ENCODE measurements around the gene TP53I13.
A peak's percentile ranks its signal among the peaks of the same experiment; 100 is the strongest.

The TP53I13 gene

GRCh38 chr17:29566473-29567303 lies 1.8 kb upstream of the TP53I13 start, which contains the start of gene ABHD15:
TSS of gene ABHD15 (minus strand) at chr17:29567037. CDS start at chr17:29566966, 71 bp downstream.
- Histone ChIP-seq H3K4me1 (ENCODE audit: control insufficient read depth in 2 of 2, insufficient read depth in 1 of 2, low read depth in 1 of 2, low read length in 2 of 2) (peaks cover 7 to 11% of the 10 kb centered on the region in 2 donors), H3K9ac (ENCODE audit: low read depth, low read length, poor library complexity) (peak within 1 kb of the TSS; percentile 90), H3K23ac (ENCODE audit: low read depth, low read length, poor library complexity) (peak within 1 kb of the TSS; percentile 94), H2AK5ac (ENCODE audit: low read depth, low read length) (peak within 1 kb of the TSS; percentile 69), H3K36me3 (replicated peaks in 1 of 2; ENCODE audit: control insufficient read depth in 2 of 2, insufficient read depth in 2 of 2, low read length in 2 of 2) (peaks cover 4 to 27% of the 10 kb centered on the region in 2 donors), H3K18ac (ENCODE audit: low read length) (peak within 1 kb of the TSS; percentile 94), H3K27me3 (ENCODE audit: control insufficient read depth in 3 of 3, insufficient read depth in 3 of 3, low read depth in 1 of 3, low read length in 3 of 3) (peaks cover 0 to 29% (median 7%) of the 10 kb centered on the region in 3 experiments), H3K4me2 (ENCODE audit: insufficient read depth, low read length, poor library complexity, severe bottlenecking) (peak within 1 kb of the TSS; percentile 100), H2BK12ac (ENCODE audit: low read length) (no peak within 1 kb of the TSS), H3K4me3 (ENCODE audit: low read length in 2 of 2) (peak within 1 kb of the TSS; percentile 78 to 85), H4K8ac (ENCODE audit: low read depth, low read length) (no peak within 1 kb of the TSS), H2AFZ (ENCODE audit: low read length) (peak within 1 kb of the TSS; percentile 97), H2BK120ac (ENCODE audit: low read depth, low read length) (no peak within 1 kb of the TSS), H2BK15ac (ENCODE audit: low read length) (peak within 1 kb of the TSS; percentile 75), H3K4ac (ENCODE audit: low read length) (peak within 1 kb of the TSS; percentile 95), H3K9me3 (replicated peaks in 1 of 2; ENCODE audit: control insufficient read depth in 2 of 2, insufficient read depth in 1 of 2, low read depth in 1 of 2, low read length in 2 of 2) (no peaks in the 10 kb centered on the region), H3K14ac (ENCODE audit: low read length) (no peak within 1 kb of the TSS), H4K91ac (ENCODE audit: low read depth, low read length, poor library complexity) (no peak within 1 kb of the TSS), H2BK5ac (ENCODE audit: low read length) (peak within 1 kb of the TSS; percentile 54), H3K79me1 (ENCODE audit: low read depth, low read length) (peaks cover 5% of the 10 kb centered on the region), H3K27ac (replicated peaks; ENCODE audit: low read length) (peak within 1 kb of the TSS; percentile 88)
- peak; percentile 31 for DNase-seq (ENCODE audit: low spot score)
- WGBS, 2 donors (ENCODE audit: extremely low coverage in 2 of 2, insufficient read length in 2 of 2, insufficient replicate concordance in 1 of 2): no CpG with 5 or more reads among the region's 94 CpGs

- Histone ChIP-seq H2BK12ac (ENCODE audit: low read length) (no peak overlapping the region), H3K79me1 (ENCODE audit: low read depth, low read length) (peaks cover 6% of the 10 kb centered on the region), H4K91ac (ENCODE audit: low read depth, low read length, poor library complexity) (no peak overlapping the region), H3K18ac (ENCODE audit: low read length) (peak overlapping the region; percentile 87), H3K4me1 (ENCODE audit: control insufficient read depth in 2 of 2, insufficient read depth in 1 of 2, low read depth in 1 of 2, low read length in 2 of 2) (peaks cover 7 to 12% of the 10 kb centered on the region in 2 donors), H3K23ac (ENCODE audit: low read depth, low read length, poor library complexity) (peak overlapping the region; percentile 94), H3K27ac (replicated peaks; ENCODE audit: low read length) (no peak overlapping the region), H3K14ac (ENCODE audit: low read length) (no peak overlapping the region), H2BK5ac (ENCODE audit: low read length) (no peak overlapping the region), H2BK15ac (ENCODE audit: low read length) (no peak overlapping the region), H3K36me3 (replicated peaks in 1 of 2; ENCODE audit: control insufficient read depth in 2 of 2, insufficient read depth in 2 of 2, low read length in 2 of 2) (peaks cover 6 to 27% of the 10 kb centered on the region in 2 donors), H2BK120ac (ENCODE audit: low read depth, low read length) (no peak overlapping the region), H3K9ac (ENCODE audit: low read depth, low read length, poor library complexity) (peak overlapping the region; percentile 50), H3K27me3 (ENCODE audit: control insufficient read depth in 3 of 3, insufficient read depth in 3 of 3, low read depth in 1 of 3, low read length in 3 of 3) (peaks cover 0 to 29% (median 7%) of the 10 kb centered on the region in 3 experiments), H3K4me3 (ENCODE audit: low read length in 2 of 2) (peak overlapping the region; percentile 78 to 85), H3K4me2 (ENCODE audit: insufficient read depth, low read length, poor library complexity, severe bottlenecking) (peak overlapping the region; percentile 100), H3K9me3 (replicated peaks in 1 of 2; ENCODE audit: control insufficient read depth in 2 of 2, insufficient read depth in 1 of 2, low read depth in 1 of 2, low read length in 2 of 2) (no peaks in the 10 kb centered on the region), H4K8ac (ENCODE audit: low read depth, low read length) (no peak overlapping the region), H2AFZ (ENCODE audit: low read length) (peak overlapping the region; percentile 97), H2AK5ac (ENCODE audit: low read depth, low read length) (peak overlapping the region; percentile 65), H3K4ac (ENCODE audit: low read length) (no peak overlapping the region)
- WGBS, 2 donors (ENCODE audit: extremely low coverage in 2 of 2, insufficient read length in 2 of 2, insufficient replicate concordance in 1 of 2): no CpG with 5 or more reads among the region's 27 CpGs
- DNase-seq (ENCODE audit: low spot score): peak; percentile 55
Measured at GRCh38 chr17:29567304-29567553, 1.3 kb upstream of the TP53I13 start.

GRCh38 chr17:29567554-29568330 lies 759 bp upstream of the TP53I13 start:
- H2BK120ac ChIP-seq (ENCODE audit: low read depth, low read length): no peak overlapping the region
- H2BK5ac ChIP-seq (ENCODE audit: low read length): peak overlapping the region; percentile 54
- WGBS, 2 donors (ENCODE audit: extremely low coverage in 2 of 2, insufficient read length in 2 of 2, insufficient replicate concordance in 1 of 2): no CpG with 5 or more reads among the region's 63 CpGs
- H3K4ac ChIP-seq (ENCODE audit: low read length): no peak overlapping the region
- peaks cover 7 to 15% of the 10 kb centered on the region in 2 donors for H3K4me1 ChIP-seq (ENCODE audit: control insufficient read depth in 2 of 2, insufficient read depth in 1 of 2, low read depth in 1 of 2, low read length in 2 of 2)
- peak; percentile 64 for DNase-seq (ENCODE audit: low spot score)
- peak overlapping the region; percentile 100 for H3K4me2 ChIP-seq (ENCODE audit: insufficient read depth, low read length, poor library complexity, severe bottlenecking)
- peaks cover 6 to 26% of the 10 kb centered on the region in 2 donors for H3K36me3 ChIP-seq (replicated peaks in 1 of 2; ENCODE audit: control insufficient read depth in 2 of 2, insufficient read depth in 2 of 2, low read length in 2 of 2)
- H3K27ac ChIP-seq (replicated peaks; ENCODE audit: low read length): peak overlapping the region; percentile 88
- peak overlapping the region; percentile 84 for H3K9ac ChIP-seq (ENCODE audit: low read depth, low read length, poor library complexity)
- H3K18ac ChIP-seq (ENCODE audit: low read length): peak overlapping the region; percentile 91
- H3K9me3 ChIP-seq (replicated peaks in 1 of 2; ENCODE audit: control insufficient read depth in 2 of 2, insufficient read depth in 1 of 2, low read depth in 1 of 2, low read length in 2 of 2): no peaks in the 10 kb centered on the region
- peak overlapping the region; percentile 65 for H2AK5ac ChIP-seq (ENCODE audit: low read depth, low read length)
- peaks cover 6% of the 10 kb centered on the region for H3K79me1 ChIP-seq (ENCODE audit: low read depth, low read length)
- peak overlapping the region; percentile 94 for H3K23ac ChIP-seq (ENCODE audit: low read depth, low read length, poor library complexity)
- H2BK12ac ChIP-seq (ENCODE audit: low read length): no peak overlapping the region
- H2AFZ ChIP-seq (ENCODE audit: low read length): peak overlapping the region; percentile 97
- no peak overlapping the region for H3K14ac ChIP-seq (ENCODE audit: low read length)
- H4K91ac ChIP-seq (ENCODE audit: low read depth, low read length, poor library complexity): no peak overlapping the region
- H3K4me3 ChIP-seq (ENCODE audit: low read length in 2 of 2): peak overlapping the region; percentile 78 to 85
- H2BK15ac ChIP-seq (ENCODE audit: low read length): no peak overlapping the region
- H4K8ac ChIP-seq (ENCODE audit: low read depth, low read length): no peak overlapping the region
- H3K27me3 ChIP-seq (ENCODE audit: control insufficient read depth in 3 of 3, insufficient read depth in 3 of 3, low read depth in 1 of 3, low read length in 3 of 3): peaks cover 0 to 29% (median 7%) of the 10 kb centered on the region in 3 experiments
